Dendritic cell treated with granulocyte-macrophage colony-stimulating factor and Interleukin-4, amounts not matched to agents 40 ng/mL and 50 ng/mL, for 4 days (primary cell): Measurements from ENCODE around the gene XRCC4.

ENCODE experiments used
- H3K27ac Mint-ChIP-seq: one replicate; pipeline ENCODE4 v1.8.0; 2022; ENCODE audit warnings: mild to moderate bottlenecking, mixed read lengths
- H3K27me3 Mint-ChIP-seq: one replicate; pipeline ENCODE4 v1.8.0; 2022; ENCODE audit warnings: mild to moderate bottlenecking, mixed read lengths
- H3K36me3 Mint-ChIP-seq: one replicate; pipeline ENCODE4 v1.8.0; 2022; ENCODE audit warnings: low read depth, mixed read lengths
- H3K4me1 Mint-ChIP-seq: one replicate; pipeline ENCODE4 v1.8.0; 2022; ENCODE audit warnings: low read depth, mixed read lengths
- H3K4me3 Mint-ChIP-seq: one replicate; pipeline ENCODE4 v1.8.0; 2022; ENCODE audit warnings: mild to moderate bottlenecking, moderate library complexity, mixed read lengths
- H3K9me3 Mint-ChIP-seq: one replicate; pipeline ENCODE4 v1.8.0; 2022; ENCODE audit warnings: mixed read lengths
- intact Hi-C: fragments of 100-400 bp; cut with micrococcal nuclease; formaldehyde crosslinking; loops from one replicate; pipeline ENCODE4 v1.15.0; 2022

The XRCC4 gene

GRCh38 chr5:83375049-83375745 is 297.9 kb downstream of the XRCC4 start:
- H3K9me3 Mint-ChIP-seq: no peaks in the 10 kb centered on the region
- H3K4me3 Mint-ChIP-seq: no peak overlapping the region
- peak overlapping the region; percentile 54 for H3K27ac Mint-ChIP-seq
- intact Hi-C loops: no loop called here
- peaks cover 52% of the 10 kb centered on the region for H3K4me1 Mint-ChIP-seq
- H3K36me3 Mint-ChIP-seq: peaks cover 6% of the 10 kb centered on the region
- H3K27me3 Mint-ChIP-seq: no peaks in the 10 kb centered on the region

DNA sequence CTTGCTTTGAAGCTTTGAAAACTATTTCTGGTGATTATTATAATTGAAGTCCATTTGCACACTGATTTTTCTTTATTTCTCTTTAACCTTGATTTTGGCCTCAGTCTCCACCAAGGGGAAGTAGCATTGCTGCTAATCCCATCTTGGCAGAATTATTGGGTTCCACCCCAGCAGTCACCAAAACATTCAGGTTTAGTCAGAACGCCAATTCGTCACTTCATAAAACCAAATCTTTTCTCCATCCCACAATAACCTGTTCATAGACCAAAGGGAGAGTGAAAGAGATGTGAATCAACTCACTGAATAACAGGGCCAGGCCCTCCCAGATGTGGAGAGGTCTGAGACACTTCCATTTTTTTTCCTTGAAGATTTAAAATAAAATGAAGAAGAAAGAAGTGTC is 299.1 kb downstream of the XRCC4 start:
- Mint-ChIP-seq H3K27me3 (no peaks in the 10 kb centered on the region), H3K4me3 (no peak overlapping the region), H3K4me1 (peaks cover 44% of the 10 kb centered on the region), H3K27ac (no peak overlapping the region), H3K36me3 (peaks cover 6% of the 10 kb centered on the region), H3K9me3 (no peaks in the 10 kb centered on the region)
- intact Hi-C loops: no loop called here

- peaks cover 41% of the 10 kb centered on the region for H3K4me1 Mint-ChIP-seq
- H3K4me3 Mint-ChIP-seq: no peak overlapping the region
- intact Hi-C loops: no loop called here
- peaks cover 6% of the 10 kb centered on the region for H3K36me3 Mint-ChIP-seq
- H3K9me3 Mint-ChIP-seq: peaks cover under 1% of the 10 kb centered on the region
- H3K27me3 Mint-ChIP-seq: no peaks in the 10 kb centered on the region
- H3K27ac Mint-ChIP-seq: no peak overlapping the region
These were observed 300.0 kb downstream of the XRCC4 start for GRCh38 chr5:83377131-83377865.

DNA sequence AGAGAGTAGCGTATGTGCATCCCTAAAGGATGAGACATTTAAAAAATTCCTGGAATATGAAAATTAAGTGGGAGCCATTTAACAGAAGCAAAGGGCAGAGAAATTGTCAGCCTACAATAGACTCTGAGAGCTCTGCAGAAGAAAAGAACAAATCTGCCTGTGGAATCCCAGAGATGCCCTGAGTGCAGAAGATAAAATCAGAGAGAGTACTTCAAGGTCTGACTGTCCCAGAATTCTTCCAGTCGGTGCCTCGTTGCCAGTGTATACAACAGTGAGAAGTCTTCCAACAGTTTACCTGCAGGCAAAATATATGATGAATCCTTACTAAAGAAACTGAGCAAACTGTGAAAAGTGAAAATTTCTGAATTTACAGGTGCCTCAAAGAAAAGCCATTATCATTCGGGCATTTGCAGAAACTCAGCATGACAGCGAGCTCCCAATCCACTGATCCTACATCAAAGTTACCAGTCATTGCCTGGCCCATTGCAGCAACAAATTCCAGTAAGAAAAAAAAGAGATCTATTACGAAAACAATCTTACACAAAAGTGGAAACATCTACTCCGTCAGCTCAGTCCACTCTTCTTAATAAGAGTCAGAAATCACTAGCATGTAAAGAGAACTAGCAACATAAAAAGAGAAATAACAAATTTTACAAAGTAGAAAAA is 301.4 kb downstream of the XRCC4 start:
- Mint-ChIP-seq H3K4me3 (no peak overlapping the region), H3K4me1 (peaks cover 41% of the 10 kb centered on the region), H3K9me3 (peaks cover 11% of the 10 kb centered on the region), H3K27me3 (no peaks in the 10 kb centered on the region), H3K27ac (peak overlapping the region; percentile 67), H3K36me3 (peaks cover 6% of the 10 kb centered on the region)
- intact Hi-C loops: no loop called here

DNA sequence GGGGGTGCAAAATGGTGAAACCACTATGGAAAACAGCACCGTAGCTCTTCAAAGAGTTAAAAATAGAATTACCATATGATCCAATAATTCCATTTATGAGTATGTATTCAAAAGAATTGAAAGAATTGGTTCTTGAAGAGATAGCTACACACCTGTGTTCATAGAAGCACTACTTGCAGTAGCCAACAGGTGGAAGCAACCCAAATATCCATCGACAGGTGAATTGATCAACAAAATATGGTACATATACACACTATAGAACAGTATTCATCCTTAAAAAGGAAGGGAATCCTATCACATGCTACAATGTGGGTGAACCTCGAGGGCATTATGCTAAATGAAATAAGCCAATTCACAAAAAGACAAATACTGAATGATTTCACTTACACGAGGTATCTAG is 308.5 kb downstream of the XRCC4 start:
- no peaks in the 10 kb centered on the region for H3K27me3 Mint-ChIP-seq
- H3K4me1 Mint-ChIP-seq: peaks cover 4% of the 10 kb centered on the region
- no peaks in the 10 kb centered on the region for H3K36me3 Mint-ChIP-seq
- no peak overlapping the region for H3K27ac Mint-ChIP-seq
- peaks cover 11% of the 10 kb centered on the region for H3K9me3 Mint-ChIP-seq
- intact Hi-C loops: no loop called here
- H3K4me3 Mint-ChIP-seq: no peak overlapping the region

GRCh38 chr5:83387041-83387440 is 309.7 kb downstream of the XRCC4 start:
- Mint-ChIP-seq H3K4me3 (no peak overlapping the region), H3K36me3 (no peaks in the 10 kb centered on the region), H3K9me3 (peaks cover 14% of the 10 kb centered on the region), H3K27me3 (no peaks in the 10 kb centered on the region), H3K27ac (no peak overlapping the region), H3K4me1 (peaks cover 6% of the 10 kb centered on the region)
- intact Hi-C loops: no loop called here

DNA sequence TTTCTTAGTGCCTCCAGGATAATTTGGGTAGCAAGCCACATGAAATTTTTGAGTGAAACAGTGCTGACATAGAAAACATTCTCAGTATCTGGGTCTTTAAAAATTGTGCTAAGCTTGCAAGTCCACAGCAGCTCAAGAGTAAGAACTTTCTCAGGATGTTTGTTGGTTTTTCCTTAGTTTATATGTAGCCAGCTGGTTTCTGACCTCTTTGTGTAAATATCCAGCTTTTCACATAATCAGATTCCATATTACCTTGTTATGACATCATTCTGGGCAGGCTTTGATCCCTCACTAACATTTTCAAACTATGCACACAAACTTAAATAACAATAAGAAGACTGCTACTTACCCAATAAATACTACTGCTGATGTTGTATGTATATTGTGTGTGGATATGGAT is 311.3 kb downstream of the XRCC4 start:
- peaks cover 8% of the 10 kb centered on the region for H3K9me3 Mint-ChIP-seq

GRCh38 chr5:83392766-83393503 is 315.6 kb downstream of the XRCC4 start:
- Mint-ChIP-seq H3K9me3 (peaks cover 8% of the 10 kb centered on the region), H3K4me3 (no peak overlapping the region), H3K27ac (no peak overlapping the region), H3K27me3 (no peaks in the 10 kb centered on the region), H3K4me1 (peaks cover 5% of the 10 kb centered on the region), H3K36me3 (no peaks in the 10 kb centered on the region)
- intact Hi-C loops: no loop called here

More for the DNA sequence above, 311.3 kb downstream of the XRCC4 start:
- Mint-ChIP-seq H3K36me3 (no peaks in the 10 kb centered on the region), H3K4me1 (peaks cover 9% of the 10 kb centered on the region), H3K27me3 (no peaks in the 10 kb centered on the region), H3K27ac (no peak overlapping the region), H3K4me3 (no peak overlapping the region)
- intact Hi-C loops: no loop called here

- intact Hi-C loops: no loop called here
- H3K27ac Mint-ChIP-seq: no peak overlapping the region
- H3K27me3 Mint-ChIP-seq: no peaks in the 10 kb centered on the region
- peaks cover 8% of the 10 kb centered on the region for H3K9me3 Mint-ChIP-seq
- no peak overlapping the region for H3K4me3 Mint-ChIP-seq
- no peaks in the 10 kb centered on the region for H3K36me3 Mint-ChIP-seq
- peaks cover 5% of the 10 kb centered on the region for H3K4me1 Mint-ChIP-seq
These were observed 316.1 kb downstream of the XRCC4 start for GRCh38 chr5:83393504-83393866.

DNA sequence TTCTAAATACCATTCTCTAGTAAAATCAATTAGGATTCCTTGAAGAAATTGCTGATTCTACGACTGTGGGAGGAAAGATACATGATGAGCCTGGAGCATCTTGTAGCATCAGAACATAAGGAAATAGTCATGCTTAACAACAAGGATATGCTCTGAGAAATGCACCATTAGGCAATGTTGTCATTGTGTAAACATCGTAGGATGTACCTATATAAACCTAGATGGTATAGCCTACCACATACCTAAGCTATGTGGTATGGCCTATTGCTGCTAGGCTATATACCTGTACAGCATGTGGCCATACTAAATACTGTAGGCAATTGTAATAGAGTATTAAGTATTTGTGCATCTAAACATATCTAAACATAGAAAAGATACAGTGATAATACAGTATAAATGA is 316.8 kb downstream of the XRCC4 start:
- no peaks in the 10 kb centered on the region for H3K27me3 Mint-ChIP-seq
- H3K27ac Mint-ChIP-seq: no peak overlapping the region
- no peak overlapping the region for H3K4me3 Mint-ChIP-seq
- peaks cover 5% of the 10 kb centered on the region for H3K4me1 Mint-ChIP-seq
- H3K9me3 Mint-ChIP-seq: peaks cover 8% of the 10 kb centered on the region
- H3K36me3 Mint-ChIP-seq: no peaks in the 10 kb centered on the region
- intact Hi-C loops: no loop called here

- Mint-ChIP-seq H3K9me3 (peaks cover 8% of the 10 kb centered on the region), H3K4me1 (peaks cover 13% of the 10 kb centered on the region), H3K36me3 (no peaks in the 10 kb centered on the region), H3K27me3 (no peaks in the 10 kb centered on the region), H3K27ac (no peak overlapping the region), H3K4me3 (no peak overlapping the region)
- intact Hi-C loops: no loop called here
These were observed 319.3 kb downstream of the XRCC4 start for GRCh38 chr5:83396662-83397061.

DNA sequence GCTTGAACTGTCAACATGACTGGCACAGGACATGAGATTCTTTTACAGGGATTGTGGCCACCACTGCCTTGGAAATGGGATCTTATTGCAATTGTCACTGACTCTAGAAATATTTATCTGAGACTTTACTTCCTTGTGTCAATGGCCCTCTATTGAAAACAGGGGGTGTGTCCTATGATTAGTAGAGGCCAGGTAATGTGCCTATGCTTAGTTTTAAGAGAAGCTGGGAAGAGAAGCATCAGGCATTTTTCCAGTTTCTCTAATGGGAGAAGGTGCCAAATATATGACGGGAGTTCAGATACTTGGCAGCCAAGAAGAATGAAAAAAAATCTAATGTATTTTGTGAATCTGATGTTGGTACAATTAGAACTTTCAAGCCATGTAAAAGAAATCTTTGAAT is 320.3 kb downstream of the XRCC4 start:
- Mint-ChIP-seq H3K36me3 (no peaks in the 10 kb centered on the region), H3K4me3 (no peak overlapping the region), H3K27me3 (no peaks in the 10 kb centered on the region), H3K9me3 (no peaks in the 10 kb centered on the region), H3K4me1 (peaks cover 11% of the 10 kb centered on the region), H3K27ac (no peak overlapping the region)
- intact Hi-C loops: no loop called here

GRCh38 chr5:83400241-83400640 is 322.9 kb downstream of the XRCC4 start:
- no peaks in the 10 kb centered on the region for H3K27me3 Mint-ChIP-seq
- H3K27ac Mint-ChIP-seq: no peak overlapping the region
- H3K4me1 Mint-ChIP-seq: peaks cover 11% of the 10 kb centered on the region
- intact Hi-C loops: no loop called here
- no peak overlapping the region for H3K4me3 Mint-ChIP-seq
- no peaks in the 10 kb centered on the region for H3K9me3 Mint-ChIP-seq
- no peaks in the 10 kb centered on the region for H3K36me3 Mint-ChIP-seq

- intact Hi-C loops: no loop called here
- no peaks in the 10 kb centered on the region for H3K27me3 Mint-ChIP-seq
- H3K9me3 Mint-ChIP-seq: no peaks in the 10 kb centered on the region
- peaks cover 11% of the 10 kb centered on the region for H3K4me1 Mint-ChIP-seq
- H3K27ac Mint-ChIP-seq: peak overlapping the region; percentile 32
- H3K4me3 Mint-ChIP-seq: no peak overlapping the region
- H3K36me3 Mint-ChIP-seq: no peaks in the 10 kb centered on the region
These were observed 323.4 kb downstream of the XRCC4 start for GRCh38 chr5:83400701-83401100.
